Hepatocyte (in vitro differentiated cells): ENCODE measurements around the gene ITGA8. TPM values are rescaled to one million over a fixed set of nuclear protein-coding genes. Genes with fewer than 3 reads are reported as not detected.
"Not testable (repeated sequence)": the region's sequence is repeated elsewhere in the genome, so short reads cannot be mapped to it uniquely, and the experiment has no call there.

Experiments used
- DNase-seq: peaks from one replicate; pipeline ENCODE4 v3.0.0-alpha.2; 2016; ENCODE audit warnings: low spot score
- H2AFZ ChIP-seq: fragments of 200-600 bp; sonication (generic); 2 replicates; pipeline ENCODE4 v1.6.0; 2016; ENCODE audit warnings: antibody characterized with exemption, mild to moderate bottlenecking
- H3K27ac ChIP-seq: fragments of 200-600 bp; sonication (generic); 2 replicates; pipeline ENCODE4 v1.5.1; 2016; ENCODE audit warnings: mild to moderate bottlenecking
- H3K27me3 ChIP-seq: fragments of 200-600 bp; sonication (generic); 2 replicates; pipeline ENCODE4 v1.6.1; 2016
- H3K36me3 ChIP-seq: fragments of 200-600 bp; sonication (generic); replicated peaks from 2 replicates; pipeline ENCODE4 v1.5.1; 2016; ENCODE audit warnings: low read depth; ENCODE audit not compliant: insufficient read depth
- H3K4me1 ChIP-seq: fragments of 200-600 bp; sonication (generic); 2 replicates; pipeline ENCODE4 v1.5.1; 2016; ENCODE audit warnings: mild to moderate bottlenecking, moderate library complexity; ENCODE audit not compliant: insufficient read depth
- H3K4me2 ChIP-seq: fragments of 200-600 bp; sonication (generic); 2 replicates; pipeline ENCODE4 v1.6.0; 2016
- H3K4me3 ChIP-seq: fragments of 200-600 bp; sonication (generic); 2 replicates; pipeline ENCODE4 v1.5.1; 2016; ENCODE audit warnings: mild to moderate bottlenecking
- H3K79me2 ChIP-seq: fragments of 200-600 bp; sonication (generic); 2 replicates; pipeline ENCODE4 v1.6.0; 2017; ENCODE audit warnings: mild to moderate bottlenecking
- H3K9me2 ChIP-seq: fragments of 200-600 bp; sonication (generic); replicated peaks from 2 replicates; pipeline ENCODE4 v1.6.0; 2017; ENCODE audit warnings: mild to moderate bottlenecking; ENCODE audit not compliant: insufficient read depth
- H3K9me3 ChIP-seq: fragments of 200-600 bp; sonication (generic); 2 replicates; pipeline ENCODE4 v1.5.1; 2016; ENCODE audit warnings: low read depth, mild to moderate bottlenecking
- H4K20me1 ChIP-seq: fragments of 200-600 bp; sonication (generic); 2 replicates; pipeline ENCODE4 v1.6.0; 2016; ENCODE audit warnings: mild to moderate bottlenecking; ENCODE audit not compliant: insufficient read depth, poor library complexity, severe bottlenecking
- EZH2 ChIP-seq: fragments of 200-600 bp; sonication (generic); IDR thresholded peaks from 2 replicates; pipeline ENCODE4 v1.6.1; 2016; ENCODE audit warnings: antibody characterized with exemption, mild to moderate bottlenecking, borderline replicate concordance
- EZH2phosphoT487 ChIP-seq: fragments of 200-600 bp; sonication (generic); IDR thresholded peaks from one replicate; pipeline ENCODE4 v1.6.1; 2018; ENCODE audit warnings: antibody characterized with exemption, mild to moderate bottlenecking, low read depth, moderate library complexity; ENCODE audit not compliant: unreplicated experiment, severe bottlenecking
- WGBS: methylation state at CpG from one replicate; pipeline ENCODE4 v1.1.6; 2016; ENCODE audit warnings: low lambda C conversion rate; ENCODE audit errors: missing lambda C conversion rate; 5-methylcytosine and 5-hydroxymethylcytosine counted together
- polyA plus RNA-seq: library from polyadenylated mRNA; unstranded; fragments of >200 nt; fragmentation: Nextera tagmentation; extraction: Ambion mirVana; gene quantifications from 2 replicates; pipeline ENCODE4 v1.2.1, GENCODE V29; 2016
- total RNA-seq: library from RNA; depleted of rRNA; stranded (reverse); fragments of >200 nt; gene quantifications from 2 replicates; pipeline ENCODE4 v1.2.3, GENCODE V29; 2014
- TF ChIP-seq, protein P1 (sequence below): fragments of 200-600 bp; sonication (generic); IDR thresholded peaks from 2 replicates; pipeline ENCODE4 v1.5.1; 2016; ENCODE audit warnings: antibody characterized with exemption, mild to moderate bottlenecking; ENCODE audit not compliant: poor library complexity

ITGA8 gene
- total and polyA plus RNA-seq, 2 experiments from 2014 or later, result 2.9 to 16.8 TPM

GRCh38 chr10:15585303-15585715 lies 134.4 kb downstream of the ITGA8 start:
- peak; percentile 60 for DNase-seq
- no peaks in the 10 kb centered on the region for H3K79me2 ChIP-seq
- no peaks in the 10 kb centered on the region for H3K9me3 ChIP-seq
- H2AFZ ChIP-seq, result no peak overlapping the region
- TF ChIP-seq EZH2 (no peak), EZH2phosphoT487 (no peak)
- TF ChIP-seq, protein P1, sequence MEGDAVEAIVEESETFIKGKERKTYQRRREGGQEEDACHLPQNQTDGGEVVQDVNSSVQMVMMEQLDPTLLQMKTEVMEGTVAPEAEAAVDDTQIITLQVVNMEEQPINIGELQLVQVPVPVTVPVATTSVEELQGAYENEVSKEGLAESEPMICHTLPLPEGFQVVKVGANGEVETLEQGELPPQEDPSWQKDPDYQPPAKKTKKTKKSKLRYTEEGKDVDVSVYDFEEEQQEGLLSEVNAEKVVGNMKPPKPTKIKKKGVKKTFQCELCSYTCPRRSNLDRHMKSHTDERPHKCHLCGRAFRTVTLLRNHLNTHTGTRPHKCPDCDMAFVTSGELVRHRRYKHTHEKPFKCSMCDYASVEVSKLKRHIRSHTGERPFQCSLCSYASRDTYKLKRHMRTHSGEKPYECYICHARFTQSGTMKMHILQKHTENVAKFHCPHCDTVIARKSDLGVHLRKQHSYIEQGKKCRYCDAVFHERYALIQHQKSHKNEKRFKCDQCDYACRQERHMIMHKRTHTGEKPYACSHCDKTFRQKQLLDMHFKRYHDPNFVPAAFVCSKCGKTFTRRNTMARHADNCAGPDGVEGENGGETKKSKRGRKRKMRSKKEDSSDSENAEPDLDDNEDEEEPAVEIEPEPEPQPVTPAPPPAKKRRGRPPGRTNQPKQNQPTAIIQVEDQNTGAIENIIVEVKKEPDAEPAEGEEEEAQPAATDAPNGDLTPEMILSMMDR, result peak; percentile 66
- H3K36me3 ChIP-seq, result no peaks in the 10 kb centered on the region
- no peaks in the 10 kb centered on the region for H3K27me3 ChIP-seq
- peaks cover 13% of the 10 kb centered on the region for H3K4me1 ChIP-seq
- H3K4me3 ChIP-seq, result no peak overlapping the region
- WGBS, result 15% methylated on average over 6 of the region's 6 CpGs
- H4K20me1 ChIP-seq, result no peaks in the 10 kb centered on the region
- H3K27ac ChIP-seq, result no peak overlapping the region
- no peak overlapping the region for H3K4me2 ChIP-seq
- no peaks in the 10 kb centered on the region for H3K9me2 ChIP-seq

DNA sequence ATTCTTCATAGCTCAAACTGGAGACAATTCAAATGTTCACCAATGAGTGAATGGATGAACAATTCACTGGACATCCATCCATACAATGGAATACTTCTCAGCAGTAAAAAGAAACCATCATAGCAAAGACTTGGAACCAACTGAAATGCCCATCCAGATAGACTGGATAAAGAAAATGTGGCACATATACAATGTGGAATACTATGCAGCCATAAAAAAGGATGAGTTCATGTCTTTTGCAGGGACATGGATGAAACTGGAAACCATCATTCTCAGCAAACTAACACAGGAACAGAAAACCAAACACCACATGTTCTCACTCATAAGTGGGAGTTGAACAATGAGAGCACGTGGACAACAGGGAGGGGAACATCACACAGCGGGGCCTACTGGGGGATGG lies 136.8 kb downstream of the ITGA8 start:
- not testable (repeated sequence) for H3K4me3 ChIP-seq, H3K36me3 ChIP-seq, H3K9me3 ChIP-seq, H2AFZ ChIP-seq, H3K4me2 ChIP-seq, H3K9me2 ChIP-seq, H3K79me2 ChIP-seq, H3K27ac ChIP-seq, DNase-seq, H4K20me1 ChIP-seq, H3K27me3 ChIP-seq, H3K4me1 ChIP-seq
- 73% methylated on average over 2 of the region's 2 CpGs for WGBS

GRCh38 chr10:15579605-15580004 lies 140.1 kb downstream of the ITGA8 start:
- 79% methylated on average over 4 of the region's 4 CpGs for WGBS
- H3K4me2 ChIP-seq, result no peak overlapping the region
- DNase-seq, result no peak

DNA sequence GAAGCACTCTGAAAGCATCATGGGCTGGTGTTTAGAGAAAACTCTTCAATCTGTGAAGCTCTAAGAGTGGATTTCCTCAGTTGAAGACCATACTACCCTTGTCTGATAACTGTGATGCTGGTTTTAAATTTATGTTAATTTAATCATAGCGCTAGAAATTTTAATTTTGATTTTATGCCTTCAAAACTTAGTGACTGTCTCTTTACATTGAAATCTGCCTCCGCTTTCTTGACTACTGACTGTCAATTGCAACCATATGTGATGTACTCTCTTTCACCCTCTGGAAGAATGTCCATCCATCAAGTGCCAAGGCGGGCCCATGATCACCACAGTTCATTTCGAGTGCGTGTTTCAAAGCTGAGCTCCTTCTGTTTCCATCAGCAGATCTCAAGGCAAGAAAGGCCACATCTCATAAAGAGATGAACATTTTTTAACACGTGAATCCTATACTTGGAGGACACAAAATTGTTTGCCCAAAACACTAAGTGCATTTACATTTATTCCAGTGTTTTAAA lies 147.1 kb downstream of the ITGA8 start:
- Histone ChIP-seq H3K27me3 (no peaks in the 10 kb centered on the region), H3K4me2 (no peak overlapping the region), H3K9me2 (no peaks in the 10 kb centered on the region), H3K36me3 (no peaks in the 10 kb centered on the region), H3K4me1 (peaks cover 3% of the 10 kb centered on the region), H2AFZ (no peak overlapping the region), H3K4me3 (no peak overlapping the region), H3K9me3 (no peaks in the 10 kb centered on the region), H3K79me2 (no peaks in the 10 kb centered on the region), H3K27ac (no peak overlapping the region), H4K20me1 (no peaks in the 10 kb centered on the region)
- TF ChIP-seq EZH2, result no peak
- TF ChIP-seq EZH2phosphoT487, result no peak
- TF ChIP-seq, protein P1, result no peak
- WGBS, result 80% methylated on average over 6 of the region's 6 CpGs
- DNase-seq, result no peak

More at GRCh38 chr10:15579605-15580004, 140.1 kb downstream of the ITGA8 start:
- TF ChIP-seq EZH2phosphoT487, result no peak
- TF ChIP-seq, protein P1, result no peak
- TF ChIP-seq EZH2, result no peak
- Histone ChIP-seq H3K9me2 (no peaks in the 10 kb centered on the region), H2AFZ (no peak overlapping the region), H3K27me3 (no peaks in the 10 kb centered on the region), H3K36me3 (no peaks in the 10 kb centered on the region), H3K79me2 (no peaks in the 10 kb centered on the region), H3K4me1 (no peaks in the 10 kb centered on the region), H3K9me3 (no peaks in the 10 kb centered on the region), H3K4me3 (no peak overlapping the region), H4K20me1 (no peaks in the 10 kb centered on the region), H3K27ac (no peak overlapping the region)
